ENCODE measurements around the gene MTA1. TPM values are rescaled to one million over a fixed set of nuclear protein-coding genes. Genes with fewer than 3 reads are reported as not detected.

The MTA1 gene
- total and polyA plus RNA-seq, 2 of the 8 experiments (the other 6 are each of a cell fraction or from before 2014, with no cell fraction given): 73.9 to 221 TPM

GRCh38 chr14:105415481-105416428 lies 3.9 kb upstream of the MTA1 start:
- H2BK5ac ChIP-seq (ENCODE audit: low read depth, low read length): no peak overlapping the region
- H3K4me2 ChIP-seq (ENCODE audit: insufficient read depth in 1 of 2, low read depth in 2 of 2, low read length in 2 of 2): peak overlapping the region; percentile 66 to 69; a peak in 3 of 4 replicates
- H3K79me1 ChIP-seq (ENCODE audit: low read depth, low read length): 0 out of 2 replicates have a peak, but pooled peaks cover 5% of the 10 kb centered on the region
- ChIA-PET CTCF (ENCODE audit: partially characterized antibody) (interaction anchor here (1.2 to 1.8 kb wide), 4 partner anchors 16 to 73 kb away, joined by 3 to 5 read pairs (median 4); no protein-coding TSS in a partner anchor), POLR2A (ENCODE audit: partially characterized antibody) (interaction anchor here (0.7 to 1.6 kb wide), 3 partner anchors 20 to 58 kb away, joined by 3 to 4 read pairs (median 3); no protein-coding TSS in a partner anchor)
- H3K27ac ChIP-seq (ENCODE audit: low read depth, low read length): no peak overlapping the region
- H3K4ac ChIP-seq (replicated peaks; ENCODE audit: insufficient read length, low read depth, low read length): no peak overlapping the region
- H2BK20ac ChIP-seq (ENCODE audit: low read length): no peak overlapping the region
- FAIRE-seq (no peak), DNase-seq (ENCODE audit: low read depth in 1 of 2, low spot score in 2 of 2) (no peak)
- H4K8ac ChIP-seq (ENCODE audit: extremely low read depth, insufficient read depth, low read length): no peak overlapping the region
- no peaks in the 10 kb centered on the region for H3K9me3 ChIP-seq (ENCODE audit: insufficient read depth in 2 of 2, low read depth in 1 of 2, low read length in 1 of 2)
- H3K9ac ChIP-seq (replicated peaks in 1 of 4; ENCODE audit: extremely low read depth in 1 of 4, low read depth in 3 of 4, low read length in 3 of 4): no peak overlapping the region
- no peak overlapping the region for H4K5ac ChIP-seq (ENCODE audit: insufficient read length, low read depth, low read length)
- H3K14ac ChIP-seq (ENCODE audit: insufficient read length): no peak overlapping the region
- peaks cover 3 to 12% of the 10 kb centered on the region in 2 experiments; a peak in 3 of 4 replicates for H3K79me2 ChIP-seq (ENCODE audit: control insufficient read depth in 1 of 2, insufficient read depth in 2 of 2, low read length in 2 of 2)
- 92% methylated on average over 24 of the region's 25 CpGs; no CpG with 5 or more reads in 1 of the 2 experiments for WGBS, 2 experiments (ENCODE audit: extremely low coverage in 1 of 2, insufficient coverage in 1 of 2, insufficient read length in 1 of 2, insufficient replicate concordance in 2 of 2, low coverage in 1 of 2, low lambda C conversion rate in 2 of 2, missing lambda C conversion rate in 1 of 2)
- no peak overlapping the region for H2BK12ac ChIP-seq (ENCODE audit: low read depth, low read length)
- peaks cover 0 to 7% of the 10 kb centered on the region in 2 experiments for H4K20me1 ChIP-seq (replicated peaks in 1 of 2; ENCODE audit: control insufficient read depth in 1 of 2, insufficient read depth in 2 of 2, low read length in 2 of 2)
- peak overlapping the region; percentile 36 to 68 (median 52); a peak in 5 of 8 replicates for H3K4me3 ChIP-seq (ENCODE audit: extremely low read depth in 1 of 4, insufficient read depth in 2 of 4, low read depth in 3 of 4, low read length in 4 of 4)
- H3K18ac ChIP-seq (ENCODE audit: extremely low read depth, low read length): no peak overlapping the region
- H3K4me1 ChIP-seq (replicated peaks in 1 of 4; ENCODE audit: control insufficient read depth in 3 of 4, insufficient read depth in 4 of 4, low read length in 3 of 4): peaks cover 0 to 19% (median 14%) of the 10 kb centered on the region in 4 experiments; a peak in 6 of 7 replicates
- no peak overlapping the region for H3K56ac ChIP-seq (replicated peaks; ENCODE audit: insufficient read length, low read depth, low read length)
- H4K91ac ChIP-seq (replicated peaks; ENCODE audit: insufficient read length, low read length): no peak overlapping the region
- H3K27me3 ChIP-seq (replicated peaks in 1 of 4; ENCODE audit: control insufficient read depth in 3 of 4, extremely low read depth in 1 of 4, insufficient read depth in 3 of 4, low read length in 3 of 4): peaks cover 4 to 38% (median 34%) of the 10 kb centered on the region in 4 experiments
- H3K36me3 ChIP-seq (ENCODE audit: control insufficient read depth in 2 of 4, insufficient read depth in 4 of 4, low read length in 3 of 4): no peaks in the 10 kb centered on the region; a peak in 1 of 8 replicates
- no peak overlapping the region for H2AFZ ChIP-seq (ENCODE audit: low read length)
- peaks cover 16% of the 10 kb centered on the region; the same call in 1 of the 2 replicates for H3K23me2 ChIP-seq (ENCODE audit: low read depth, low read length)
- H2AK5ac ChIP-seq (ENCODE audit: low read depth, low read length): no peak overlapping the region
- no peak overlapping the region for H2BK120ac ChIP-seq (replicated peaks; ENCODE audit: low read depth, low read length)
- no peak overlapping the region for H2BK15ac ChIP-seq (ENCODE audit: low read length)
- no peak overlapping the region for H3K23ac ChIP-seq (ENCODE audit: insufficient read length)
- TF ChIP-seq RAD21 (IDR thresholded peaks at IDR 0.05 in 1 of 2, conservative IDR thresholded peaks at IDR 0.05 in 1 of 2; ENCODE audit: low read depth in 2 of 2, low read length in 2 of 2) (no peak), ZNF274 (IDR thresholded peaks at IDR 0.05; ENCODE audit: borderline replicate concordance, extremely low read depth, low read length) (no peak), CEBPB (IDR thresholded peaks at IDR 0.05; ENCODE audit: low read depth, low read length) (no peak), NANOG (IDR thresholded peaks at IDR 0.05; ENCODE audit: insufficient read depth, low read depth, low read length, poor library complexity, severe bottlenecking) (no peak), MAFK (IDR thresholded peaks at IDR 0.05; ENCODE audit: low read depth, low read length) (no peak), CBX8 (IDR thresholded peaks at IDR 0.05; ENCODE audit: borderline replicate concordance, low read depth, low read length) (no peak), EP300 (IDR thresholded peaks at IDR 0.05; ENCODE audit: borderline replicate concordance in 1 of 2, low read depth in 2 of 2, low read length in 2 of 2) (no peak), JUND (IDR thresholded peaks at IDR 0.05; ENCODE audit: low read length) (no peak)

All from H1 (cell line).